ENCODE measurements around the gene ATP8B3.
"Not testable (repeated sequence)": the region's sequence is repeated elsewhere in the genome, so short reads cannot be mapped to it uniquely, and the experiment has no call there.

The ATP8B3 gene

GRCh38 chr19:1766800-1767352 lies 45.2 kb downstream of the ATP8B3 start:
- DNase-seq = no peak

GRCh38 chr19:1765904-1766799 lies 45.9 kb downstream of the ATP8B3 start:
- no peak for DNase-seq

GRCh38 chr19:1765232-1765903 lies 46.7 kb downstream of the ATP8B3 start:
- DNase-seq = no peak

GRCh38 chr19:1764729-1765128 lies 47.3 kb downstream of the ATP8B3 start:
- DNase-seq = no peak

- DNase-seq = no peak
Measured at GRCh38 chr19:1763648-1764639, 48.1 kb downstream of the ATP8B3 start.

- DNase-seq = no peak
Measured at GRCh38 chr19:1762243-1763117, 49.6 kb downstream of the ATP8B3 start.

GRCh38 chr19:1761528-1762242 lies 50.4 kb downstream of the ATP8B3 start:
- DNase-seq = no peak

- DNase-seq = not testable (repeated sequence)
Measured at GRCh38 chr19:1760786-1761527, 51.1 kb downstream of the ATP8B3 start.

- no peak for DNase-seq
Measured at GRCh38 chr19:1760020-1760419, 52.1 kb downstream of the ATP8B3 start.

GRCh38 chr19:1758959-1759903 lies 52.8 kb downstream of the ATP8B3 start:
- DNase-seq = no peak

- no peak for DNase-seq
Measured at GRCh38 chr19:1758231-1758577, 53.9 kb downstream of the ATP8B3 start.

- DNase-seq = no peak
Measured at GRCh38 chr19:1757468-1758230, 54.4 kb downstream of the ATP8B3 start.

- no peak for DNase-seq
Measured at GRCh38 chr19:1756705-1757465, 55.2 kb downstream of the ATP8B3 start.

- DNase-seq = no peak
Measured at GRCh38 chr19:1756264-1756663, 55.8 kb downstream of the ATP8B3 start.

- no peak for DNase-seq
Measured at GRCh38 chr19:1755467-1756171, 56.5 kb downstream of the ATP8B3 start.

GRCh38 chr19:1754636-1755466 lies 57.2 kb downstream of the ATP8B3 start:
- no peak for DNase-seq
